A673 (cell line): Measurements from ENCODE around the gene PPIG. TPM values are rescaled to one million over a fixed set of nuclear protein-coding genes. Genes with fewer than 3 reads are reported as not detected.
"Not testable (repeated sequence)": the region's sequence is repeated elsewhere in the genome, so short reads cannot be mapped to it uniquely, and the experiment has no call there.

ENCODE experiments used
- BruUV-seq: library from RNA; stranded (reverse); fragments of 400-500 nt; replicated peaks from 2 replicates; lab custom pipeline; 2021; lab: Mats Ljungman, UMichigan
- CTCF ChIA-PET: fragments of 300-600 bp; sonication (Branson Sonifier 250); formaldehyde crosslinking; loops from one replicate; lab custom pipeline; 2022; ENCODE audit warnings: antibody characterized with exemption; lab: Charles Lee
- POLR2A ChIA-PET: fragments of 300-600 bp; sonication (Branson Sonifier 250); formaldehyde crosslinking; loops from one replicate; lab custom pipeline; 2022; ENCODE audit warnings: antibody characterized with exemption; ENCODE audit not compliant: low non-redundant PET; lab: Charles Lee
- DNase-seq: peaks from one replicate; pipeline ENCODE4 v3.0.0-alpha.2; 2015; ENCODE audit warnings: low spot score
- H3K27ac ChIP-seq: fragments of 200-600 bp; sonication (generic); 2 replicates; pipeline ENCODE4 v1.5.1; 2016; ENCODE audit warnings: mixed run types, low read depth, mild to moderate bottlenecking, mixed read lengths, antibody characterized with exemption, low read length; ENCODE audit not compliant: poor library complexity, severe bottlenecking
- H3K27me3 ChIP-seq: fragments of 200-600 bp; sonication (generic); replicated peaks from 2 replicates; pipeline ENCODE4 v1.6.1; 2017; ENCODE audit warnings: mixed run types, low read depth, mild to moderate bottlenecking, mixed read lengths, antibody characterized with exemption, low read length; ENCODE audit not compliant: insufficient read depth, poor library complexity
- H3K36me3 ChIP-seq: fragments of 200-600 bp; sonication (generic); 2 replicates; pipeline ENCODE4 v1.6.1; 2016; ENCODE audit warnings: mixed run types, mild to moderate bottlenecking, mixed read lengths, antibody characterized with exemption, low read length; ENCODE audit not compliant: insufficient read depth, poor library complexity, severe bottlenecking
- H3K4me1 ChIP-seq: fragments of 200-600 bp; sonication (generic); 2 replicates; pipeline ENCODE4 v1.6.1; 2017; ENCODE audit warnings: mixed run types, mild to moderate bottlenecking, mixed read lengths, antibody characterized with exemption, low read length; ENCODE audit not compliant: insufficient read depth, poor library complexity, severe bottlenecking
- H3K4me3 ChIP-seq: fragments of 200-600 bp; sonication (generic); 2 replicates; pipeline ENCODE4 v1.5.1; 2016; ENCODE audit warnings: low read depth, mixed run types, mild to moderate bottlenecking, mixed read lengths, low read length; ENCODE audit not compliant: poor library complexity, severe bottlenecking
- H3K9me3 ChIP-seq: fragments of 200-600 bp; sonication (generic); 2 replicates; pipeline ENCODE4 v1.6.1; 2016; ENCODE audit warnings: mixed run types, low read depth, mild to moderate bottlenecking, mixed read lengths, antibody characterized with exemption, low read length; ENCODE audit not compliant: poor library complexity, severe bottlenecking
- EZH2 ChIP-seq: fragments of 200-600 bp; sonication (generic); IDR thresholded peaks from 2 replicates; pipeline ENCODE4 v1.6.1; 2017; ENCODE audit warnings: borderline replicate concordance, low read depth, mild to moderate bottlenecking, mixed read lengths, antibody characterized with exemption, low read length; ENCODE audit not compliant: poor library complexity, severe bottlenecking
- intact Hi-C: fragments of 100-400 bp; cut with micrococcal nuclease; formaldehyde crosslinking; loops from one replicate; pipeline ENCODE4 v1.10.0; 2022; ENCODE audit not compliant: unreplicated experiment
- total RNA-seq: library from RNA; stranded (reverse); gene quantifications from 2 replicates; pipeline ENCODE4 v1.2.3, GENCODE V29; 2021
- TF ChIP-seq, protein P1 (sequence below): fragments of 300-800, 200-600 bp; sonication (generic); conservative IDR thresholded peaks from 2 replicates; pipeline ENCODE4 v1.5.1; 2017; ENCODE audit warnings: low read depth, mild to moderate bottlenecking, antibody characterized with exemption, low read length, moderate library complexity, mixed read lengths

PPIG gene
- total RNA-seq, 1 experiment from 2014 or later: 69.8 TPM

DNA sequence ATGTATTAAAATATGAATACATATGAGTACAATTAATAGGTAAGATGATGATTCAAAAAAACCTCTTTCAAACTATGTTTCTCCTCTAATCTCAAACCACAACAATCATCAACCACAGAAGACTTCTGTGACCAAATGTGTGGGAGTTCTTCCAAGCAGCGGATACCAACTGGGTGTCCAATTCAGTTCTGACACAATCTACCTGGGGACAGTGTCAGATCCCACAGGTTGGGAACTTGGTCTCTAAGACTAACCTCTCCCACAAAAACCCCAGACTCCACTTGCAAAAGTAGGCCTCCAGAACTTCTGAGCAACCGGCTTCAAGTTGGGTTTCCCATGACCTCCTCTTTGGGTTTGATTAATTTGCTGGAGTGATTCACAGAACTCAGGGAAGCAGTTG is 37.4 kb upstream of the PPIG start:
- ChIA-PET POLR2A (no interaction called here), CTCF (no interaction called here)
- no peak for DNase-seq
- Histone ChIP-seq H3K4me3 (no peak overlapping the region), H3K4me1 (no peaks in the 10 kb centered on the region), H3K27ac (no peak overlapping the region), H3K36me3 (no peaks in the 10 kb centered on the region), H3K9me3 (no peaks in the 10 kb centered on the region), H3K27me3 (no peaks in the 10 kb centered on the region)
- intact Hi-C loops: no loop called here
- no peak for TF ChIP-seq EZH2
- TF ChIP-seq, protein P1, sequence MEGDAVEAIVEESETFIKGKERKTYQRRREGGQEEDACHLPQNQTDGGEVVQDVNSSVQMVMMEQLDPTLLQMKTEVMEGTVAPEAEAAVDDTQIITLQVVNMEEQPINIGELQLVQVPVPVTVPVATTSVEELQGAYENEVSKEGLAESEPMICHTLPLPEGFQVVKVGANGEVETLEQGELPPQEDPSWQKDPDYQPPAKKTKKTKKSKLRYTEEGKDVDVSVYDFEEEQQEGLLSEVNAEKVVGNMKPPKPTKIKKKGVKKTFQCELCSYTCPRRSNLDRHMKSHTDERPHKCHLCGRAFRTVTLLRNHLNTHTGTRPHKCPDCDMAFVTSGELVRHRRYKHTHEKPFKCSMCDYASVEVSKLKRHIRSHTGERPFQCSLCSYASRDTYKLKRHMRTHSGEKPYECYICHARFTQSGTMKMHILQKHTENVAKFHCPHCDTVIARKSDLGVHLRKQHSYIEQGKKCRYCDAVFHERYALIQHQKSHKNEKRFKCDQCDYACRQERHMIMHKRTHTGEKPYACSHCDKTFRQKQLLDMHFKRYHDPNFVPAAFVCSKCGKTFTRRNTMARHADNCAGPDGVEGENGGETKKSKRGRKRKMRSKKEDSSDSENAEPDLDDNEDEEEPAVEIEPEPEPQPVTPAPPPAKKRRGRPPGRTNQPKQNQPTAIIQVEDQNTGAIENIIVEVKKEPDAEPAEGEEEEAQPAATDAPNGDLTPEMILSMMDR: no peak
- no TSS peak for BruUV-seq

DNA sequence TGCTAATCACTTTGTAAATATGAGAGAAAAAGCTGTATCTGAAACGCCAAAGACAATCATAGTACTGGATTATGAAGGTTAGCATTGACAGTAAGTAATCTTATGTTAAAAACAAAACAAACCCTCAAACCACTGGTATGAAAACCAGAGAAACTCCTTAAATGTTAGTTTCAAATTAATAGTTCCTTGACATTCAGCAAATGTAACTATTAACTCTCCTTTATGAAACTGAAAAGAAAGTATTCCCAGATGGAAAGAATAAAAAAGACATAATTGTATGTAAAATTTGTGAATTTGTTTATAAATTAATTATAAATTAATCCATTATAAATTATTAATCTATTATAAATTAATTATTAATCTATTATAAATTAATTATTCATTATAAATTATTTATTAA is 22.8 kb upstream of the PPIG start:
- DNase-seq: peak; percentile 9

DNA sequence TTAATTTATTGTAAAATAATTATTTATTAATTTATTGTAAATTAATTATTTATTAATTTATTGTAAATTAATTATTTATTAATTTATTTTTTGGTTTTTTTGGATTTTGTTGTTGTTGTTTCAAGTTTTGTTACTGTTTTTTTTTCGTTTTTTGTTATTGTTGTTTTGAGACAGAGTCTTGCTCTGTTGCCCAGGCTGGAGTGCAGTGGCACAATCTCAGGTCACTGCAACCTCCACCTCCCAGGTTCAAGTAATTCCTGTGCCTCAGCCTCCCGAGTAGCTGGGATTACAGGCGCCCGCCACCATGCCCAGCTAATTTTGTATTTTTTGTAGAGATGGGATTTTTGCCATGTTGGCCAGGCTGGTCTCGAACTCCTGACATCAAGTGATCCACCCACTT is 22.1 kb upstream of the PPIG start:
- intact Hi-C loops, BruUV-seq, H3K36me3 ChIP-seq, DNase-seq, H3K27ac ChIP-seq, H3K4me3 ChIP-seq, H3K4me1 ChIP-seq, CTCF ChIA-PET, POLR2A ChIA-PET, H3K9me3 ChIP-seq, H3K27me3 ChIP-seq: not testable (repeated sequence)

More for the DNA sequence above, 22.8 kb upstream of the PPIG start:
- Histone ChIP-seq H3K27me3 (no peaks in the 10 kb centered on the region), H3K9me3 (no peaks in the 10 kb centered on the region), H3K27ac (no peak overlapping the region), H3K36me3 (no peaks in the 10 kb centered on the region), H3K4me3 (no peak overlapping the region), H3K4me1 (no peaks in the 10 kb centered on the region)
- ChIA-PET POLR2A (no interaction called here), CTCF (no interaction called here)
- intact Hi-C loops: no loop called here
- no peak for TF ChIP-seq EZH2
- TF ChIP-seq, protein P1: no peak
- no TSS peak for BruUV-seq

DNA sequence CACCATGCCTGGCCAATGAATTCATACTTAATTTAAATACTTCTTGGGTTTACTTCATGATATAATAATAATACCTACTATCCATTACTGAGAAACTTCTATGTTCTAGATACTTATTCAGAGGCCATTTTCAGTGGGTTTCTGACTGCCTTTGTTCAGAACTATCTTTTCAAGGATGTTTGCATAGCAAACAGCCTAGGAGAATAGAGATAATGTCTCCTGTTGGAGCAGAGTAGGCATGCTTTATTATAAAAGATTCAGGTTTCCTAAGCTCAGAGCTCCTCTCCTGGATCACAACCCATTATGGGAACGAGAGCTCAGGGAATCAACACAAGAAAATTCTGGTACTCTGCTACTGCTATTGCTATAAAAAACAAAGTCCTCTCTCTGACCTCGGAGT is 21.6 kb upstream of the PPIG start:
- no peak overlapping the region for H3K4me3 ChIP-seq
- POLR2A ChIA-PET: interaction anchor here (0.6 kb wide), 1 partner anchor 445 kb away, joined by 5 read pairs; no protein-coding TSS in a partner anchor
- H3K36me3 ChIP-seq: no peaks in the 10 kb centered on the region
- no peaks in the 10 kb centered on the region for H3K9me3 ChIP-seq
- BruUV-seq: no TSS peak
- H3K27ac ChIP-seq: no peak overlapping the region
- DNase-seq: no peak
- H3K27me3 ChIP-seq: no peaks in the 10 kb centered on the region
- TF ChIP-seq, protein P1: no peak
- TF ChIP-seq EZH2: no peak
- H3K4me1 ChIP-seq: no peaks in the 10 kb centered on the region
- CTCF ChIA-PET: no interaction called here
- intact Hi-C loops: no loop called here
